Astrocyte (in vitro differentiated cells and primary cell): ENCODE results near the gene RBP4. TPM values are rescaled to one million over a fixed set of nuclear protein-coding genes. Genes with fewer than 3 reads are reported as not detected.

Experiments used
- DNase-seq: peaks from one replicate; pipeline ENCODE4 v3.0.0-alpha.2; 2010; ENCODE audit warnings: low read depth
- FAIRE-seq: peaks from 2 replicates; lab custom pipeline; 2011; peaks lifted over from hg19 to GRCh38; lab: Jason Lieb, UNC
- H2AFZ ChIP-seq: 2 replicates; pipeline ENCODE4 v1.6.0; 2012; ENCODE audit warnings: low read depth, low read length, inconsistent platforms
- H3K27ac ChIP-seq: 2 replicates; pipeline ENCODE4 v1.5.1; 2011; ENCODE audit warnings: low read depth, low read length, inconsistent platforms
- H3K27me3 ChIP-seq: 2 replicates; pipeline ENCODE4 v1.6.0; 2011; ENCODE audit warnings: low read length, inconsistent platforms; ENCODE audit not compliant: insufficient read depth
- H3K36me3 ChIP-seq: 2 replicates; pipeline ENCODE4 v1.5.1; 2011; ENCODE audit warnings: low read length, inconsistent platforms; ENCODE audit not compliant: insufficient read depth
- H3K4me1 ChIP-seq: 2 replicates; pipeline ENCODE4 v1.5.1; 2011; ENCODE audit warnings: low read length, inconsistent platforms; ENCODE audit not compliant: insufficient read depth
- H3K4me2 ChIP-seq: 2 replicates; pipeline ENCODE4 v1.6.0; 2012; ENCODE audit warnings: low read length, inconsistent platforms
- H3K4me3 ChIP-seq: 2 replicates; pipeline ENCODE4 v1.5.1; 2011; ENCODE audit warnings: low read depth, mild to moderate bottlenecking, low read length, inconsistent platforms; ENCODE audit not compliant: insufficient read depth
- H3K79me2 ChIP-seq: 2 replicates; pipeline ENCODE4 v1.6.0; 2012; ENCODE audit warnings: mild to moderate bottlenecking, low read length, inconsistent platforms; ENCODE audit not compliant: insufficient read depth
- H3K9ac ChIP-seq: 2 replicates; pipeline ENCODE4 v1.6.0; 2012; ENCODE audit warnings: mild to moderate bottlenecking, low read length, inconsistent platforms
- H3K9me3 ChIP-seq: 2 replicates; pipeline ENCODE4 v1.5.1; 2012; ENCODE audit warnings: low read depth, mild to moderate bottlenecking, low read length, inconsistent platforms; ENCODE audit not compliant: insufficient read depth
- H4K20me1 ChIP-seq: 2 replicates; pipeline ENCODE4 v1.6.0; 2012; ENCODE audit warnings: low read length, inconsistent platforms; ENCODE audit not compliant: insufficient read depth
- H3K27ac Mint-ChIP-seq: one replicate; pipeline ENCODE4 v1.8.0; 2021; ENCODE audit warnings: mild to moderate bottlenecking, mixed read lengths; ENCODE audit not compliant: unreplicated experiment
- H3K27me3 Mint-ChIP-seq: one replicate; pipeline ENCODE4 v1.8.0; 2021; ENCODE audit warnings: low read depth, mixed read lengths; ENCODE audit not compliant: unreplicated experiment
- H3K36me3 Mint-ChIP-seq: one replicate; pipeline ENCODE4 v1.8.0; 2021; ENCODE audit warnings: low read depth, mixed read lengths; ENCODE audit not compliant: unreplicated experiment
- H3K4me1 Mint-ChIP-seq: one replicate; pipeline ENCODE4 v1.8.0; 2021; ENCODE audit warnings: low read depth, mixed read lengths; ENCODE audit not compliant: unreplicated experiment
- H3K4me3 Mint-ChIP-seq: one replicate; pipeline ENCODE4 v1.8.0; 2021; ENCODE audit warnings: mild to moderate bottlenecking, moderate library complexity, mixed read lengths; ENCODE audit not compliant: unreplicated experiment
- H3K9me3 Mint-ChIP-seq: one replicate; pipeline ENCODE4 v1.8.0; 2021; ENCODE audit warnings: mild to moderate bottlenecking, mixed read lengths; ENCODE audit not compliant: unreplicated experiment
- EZH2 ChIP-seq: IDR thresholded peaks from 2 replicates; pipeline ENCODE4 v1.6.1; 2012; ENCODE audit warnings: mild to moderate bottlenecking, low read length, inconsistent platforms; ENCODE audit not compliant: insufficient read depth
- total RNA-seq: library from RNA; stranded (reverse); gene quantifications from 2 replicates; pipeline ENCODE4 v1.2.1, GENCODE V29; 2021
- TF ChIP-seq, protein P1 (sequence below): IDR thresholded peaks from 2 replicates; pipeline ENCODE4 v1.5.1; 2011; ENCODE audit warnings: low read depth, mild to moderate bottlenecking, inconsistent platforms, low read length, moderate library complexity; ENCODE audit not compliant: insufficient read depth

RBP4 gene
- total RNA-seq, 1 donor from 2014 or later, result 0.27 TPM

DNA sequence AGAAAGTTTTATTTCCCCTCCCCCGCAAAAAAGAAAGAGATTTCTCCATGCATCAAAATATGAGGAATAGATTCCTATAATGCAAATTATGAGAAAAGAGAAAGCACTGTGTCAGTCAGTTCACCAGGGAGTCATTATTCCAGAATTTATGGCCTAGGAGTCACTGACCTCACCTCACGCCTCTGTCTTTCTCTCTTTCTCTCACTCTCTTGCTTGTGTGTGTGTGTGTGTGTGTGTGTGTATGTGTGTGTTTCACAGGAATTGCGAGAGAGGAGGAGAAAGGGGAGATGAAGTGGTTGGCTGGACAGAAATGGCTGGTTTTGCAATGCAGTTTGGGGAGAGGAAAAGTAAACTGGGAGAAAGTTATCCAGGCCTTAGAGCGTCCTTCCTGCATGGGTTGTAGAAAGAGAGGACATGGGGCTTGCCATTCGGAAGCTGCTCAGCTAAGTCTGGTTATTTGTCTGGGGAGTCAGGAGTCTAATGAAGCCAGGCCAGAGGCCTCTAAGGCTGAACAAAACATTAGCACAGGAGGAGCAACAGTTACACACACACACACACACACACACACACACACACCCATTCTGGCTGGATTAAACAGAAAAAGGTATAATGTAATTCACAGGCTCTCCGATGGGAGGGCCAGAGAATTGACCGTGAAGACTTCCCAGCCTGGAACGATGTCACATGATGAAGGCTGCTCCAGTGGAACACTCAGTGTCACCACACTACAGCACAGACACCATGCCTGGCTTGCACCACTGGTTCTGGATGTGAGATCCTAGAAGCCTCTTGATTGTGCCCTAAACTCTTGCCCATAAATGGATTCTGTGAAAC, 47.3 kb downstream of the RBP4 start:
- no peaks in the 10 kb centered on the region for H3K9me3 Mint-ChIP-seq
- Histone ChIP-seq H3K9ac (no peak overlapping the region), H3K27me3 (peaks cover 2% of the 10 kb centered on the region), H3K4me2 (no peak overlapping the region), H3K4me1 (peaks cover 4% of the 10 kb centered on the region), H3K9me3 (no peaks in the 10 kb centered on the region), H3K36me3 (no peaks in the 10 kb centered on the region), H3K79me2 (no peaks in the 10 kb centered on the region), H2AFZ (no peak overlapping the region), H4K20me1 (no peaks in the 10 kb centered on the region), H3K4me3 (no peak overlapping the region), H3K27ac (no peak overlapping the region)
- peaks cover 5% of the 10 kb centered on the region for H3K4me1 Mint-ChIP-seq
- TF ChIP-seq, protein P1, sequence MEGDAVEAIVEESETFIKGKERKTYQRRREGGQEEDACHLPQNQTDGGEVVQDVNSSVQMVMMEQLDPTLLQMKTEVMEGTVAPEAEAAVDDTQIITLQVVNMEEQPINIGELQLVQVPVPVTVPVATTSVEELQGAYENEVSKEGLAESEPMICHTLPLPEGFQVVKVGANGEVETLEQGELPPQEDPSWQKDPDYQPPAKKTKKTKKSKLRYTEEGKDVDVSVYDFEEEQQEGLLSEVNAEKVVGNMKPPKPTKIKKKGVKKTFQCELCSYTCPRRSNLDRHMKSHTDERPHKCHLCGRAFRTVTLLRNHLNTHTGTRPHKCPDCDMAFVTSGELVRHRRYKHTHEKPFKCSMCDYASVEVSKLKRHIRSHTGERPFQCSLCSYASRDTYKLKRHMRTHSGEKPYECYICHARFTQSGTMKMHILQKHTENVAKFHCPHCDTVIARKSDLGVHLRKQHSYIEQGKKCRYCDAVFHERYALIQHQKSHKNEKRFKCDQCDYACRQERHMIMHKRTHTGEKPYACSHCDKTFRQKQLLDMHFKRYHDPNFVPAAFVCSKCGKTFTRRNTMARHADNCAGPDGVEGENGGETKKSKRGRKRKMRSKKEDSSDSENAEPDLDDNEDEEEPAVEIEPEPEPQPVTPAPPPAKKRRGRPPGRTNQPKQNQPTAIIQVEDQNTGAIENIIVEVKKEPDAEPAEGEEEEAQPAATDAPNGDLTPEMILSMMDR, result no peak
- TF ChIP-seq EZH2, result no peak
- no peak overlapping the region for H3K27ac Mint-ChIP-seq
- no peaks in the 10 kb centered on the region for H3K36me3 Mint-ChIP-seq
- no peak overlapping the region for H3K4me3 Mint-ChIP-seq
- no peak for DNase-seq
- peaks cover 12% of the 10 kb centered on the region for H3K27me3 Mint-ChIP-seq
- no peak for FAIRE-seq

GRCh38 chr10:93552780-93553179, 48.3 kb downstream of the RBP4 start:
- no peak overlapping the region for H3K4me3 Mint-ChIP-seq
- no peak for TF ChIP-seq EZH2
- TF ChIP-seq, protein P1, result no peak
- Histone ChIP-seq H3K27ac (no peak overlapping the region), H3K4me2 (no peak overlapping the region), H3K9me3 (no peaks in the 10 kb centered on the region), H3K9ac (no peak overlapping the region), H4K20me1 (no peaks in the 10 kb centered on the region), H2AFZ (no peak overlapping the region), H3K79me2 (no peaks in the 10 kb centered on the region), H3K27me3 (peaks cover under 1% of the 10 kb centered on the region), H3K4me1 (peaks cover 7% of the 10 kb centered on the region), H3K36me3 (no peaks in the 10 kb centered on the region), H3K4me3 (no peak overlapping the region)
- H3K9me3 Mint-ChIP-seq, result no peaks in the 10 kb centered on the region
- H3K36me3 Mint-ChIP-seq, result no peaks in the 10 kb centered on the region
- DNase-seq (no peak), FAIRE-seq (no peak)
- peaks cover 9% of the 10 kb centered on the region for H3K27me3 Mint-ChIP-seq
- H3K27ac Mint-ChIP-seq, result peak overlapping the region; percentile 41
- H3K4me1 Mint-ChIP-seq, result peaks cover 5% of the 10 kb centered on the region

DNA sequence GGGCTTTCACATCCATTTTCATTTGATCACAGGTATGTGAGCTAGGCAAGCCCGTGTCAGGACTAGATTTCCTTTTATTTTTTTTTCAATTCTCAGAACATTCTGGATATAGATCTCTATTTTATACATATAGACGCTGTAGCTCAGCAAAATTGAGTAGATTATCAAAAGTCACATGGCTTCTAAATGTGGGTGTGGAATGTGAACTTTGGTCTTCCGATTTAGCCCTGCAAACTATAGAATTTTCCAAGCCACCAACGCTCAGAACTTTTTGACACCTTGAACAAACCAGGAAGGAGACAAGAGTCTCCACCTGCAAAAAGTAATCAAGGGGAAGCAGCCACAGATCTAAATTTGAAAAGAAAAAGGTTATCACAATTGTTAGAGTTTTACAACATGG, 50.4 kb downstream of the RBP4 start:
- H3K4me2 ChIP-seq, result no peak overlapping the region
- H3K4me3 Mint-ChIP-seq, result no peak overlapping the region
- H3K27me3 ChIP-seq, result no peaks in the 10 kb centered on the region
- H4K20me1 ChIP-seq, result no peaks in the 10 kb centered on the region
- H3K27me3 Mint-ChIP-seq, result peaks cover 6% of the 10 kb centered on the region
- H3K36me3 Mint-ChIP-seq, result no peaks in the 10 kb centered on the region
- no peaks in the 10 kb centered on the region for H3K79me2 ChIP-seq
- no peak for FAIRE-seq
- no peak overlapping the region for H2AFZ ChIP-seq
- H3K9me3 ChIP-seq, result no peaks in the 10 kb centered on the region
- H3K4me1 Mint-ChIP-seq, result peaks cover 5% of the 10 kb centered on the region
- DNase-seq, result no peak
- H3K27ac ChIP-seq, result no peak overlapping the region
- TF ChIP-seq EZH2, result no peak
- TF ChIP-seq, protein P1, result no peak
- no peak overlapping the region for H3K9ac ChIP-seq
- H3K27ac Mint-ChIP-seq, result no peak overlapping the region
- peaks cover 7% of the 10 kb centered on the region for H3K4me1 ChIP-seq
- H3K4me3 ChIP-seq, result no peak overlapping the region
- no peaks in the 10 kb centered on the region for H3K36me3 ChIP-seq
- no peaks in the 10 kb centered on the region for H3K9me3 Mint-ChIP-seq
